Common myeloid progenitor, CD34-positive (primary cell): ENCODE measurements around the gene MYH4.

Source experiments
- CTCF ChIA-PET: fragments of 350-600 bp; sonication (Branson Sonifier 250); formaldehyde crosslinking; loops from one replicate; lab custom pipeline; 2021; ENCODE audit warnings: antibody characterized with exemption; lab: Charles Lee
- POLR2A ChIA-PET: fragments of 350-600 bp; sonication (Branson Sonifier 250); formaldehyde crosslinking; loops from one replicate; lab custom pipeline; 2021; ENCODE audit warnings: antibody characterized with exemption; lab: Charles Lee
- DNase-seq, 3 donors: peaks; one replicate each; pipeline versions ENCODE4 v3.0.0 to v3.0.0-alpha.2; 2013
- H3K27ac ChIP-seq, 2 experiments: 1 replicate in 1 of 2; 2 replicates in 1 of 2; pipeline ENCODE4 v1.7.0; 2013; ENCODE audit warnings: inconsistent platforms in 2 of 2, low read length in 2 of 2, mild to moderate bottlenecking in 2 of 2, low read depth in 1 of 2, moderate library complexity in 1 of 2; ENCODE audit not compliant: severe bottlenecking in 2 of 2, insufficient read depth in 1 of 2, poor library complexity in 1 of 2
- H3K27me3 ChIP-seq, 5 experiments: replicated peaks in 2 of 5; 1 replicate in 3 of 5; 2 replicates in 2 of 5; pipeline versions ENCODE4 v1.6.1 to v1.7.0; 2013; ENCODE audit warnings: low read length in 4 of 5, mild to moderate bottlenecking in 2 of 5, moderate library complexity in 2 of 5, inconsistent platforms in 1 of 5; ENCODE audit not compliant: insufficient read depth in 5 of 5, control insufficient read depth in 4 of 5
- H3K36me3 ChIP-seq, 4 experiments: 1 replicate in 2 of 4; 2 replicates in 2 of 4; pipeline versions ENCODE4 v1.6.1 to v1.7.0; 2013; ENCODE audit warnings: low read length in 3 of 4, control low read depth in 1 of 4, mild to moderate bottlenecking in 1 of 4; ENCODE audit not compliant: control insufficient read depth in 4 of 4, insufficient read depth in 4 of 4
- H3K4me1 ChIP-seq, 4 experiments: 1 replicate in 3 of 4; 2 replicates in 1 of 4; pipeline versions ENCODE4 v1.6.1 to v1.7.1; 2013; ENCODE audit warnings: low read length in 3 of 4, mild to moderate bottlenecking in 3 of 4, control low read depth in 1 of 4, inconsistent platforms in 1 of 4, moderate library complexity in 1 of 4; ENCODE audit not compliant: control insufficient read depth in 4 of 4, insufficient read depth in 4 of 4; ENCODE audit errors: control extremely low read depth in 1 of 4
- H3K4me3 ChIP-seq, 7 experiments: 1 replicate in 4 of 7; 2 replicates in 3 of 7; pipeline versions ENCODE4 v1.5.1 to v1.7.0; 2013; ENCODE audit warnings: mild to moderate bottlenecking in 7 of 7, low read length in 6 of 7, moderate library complexity in 6 of 7, inconsistent platforms in 2 of 7, low read depth in 2 of 7, control low read depth in 1 of 7; ENCODE audit not compliant: insufficient read depth in 4 of 7, control insufficient read depth in 1 of 7; ENCODE audit errors: extremely low read depth in 1 of 7
- H3K9me3 ChIP-seq, 5 experiments: 1 replicate in 4 of 5; 2 replicates in 1 of 5; pipeline versions ENCODE4 v1.6.1 to v1.7.1; 2013; ENCODE audit warnings: low read length in 4 of 5, mild to moderate bottlenecking in 2 of 5, inconsistent platforms in 1 of 5, low read depth in 1 of 5, moderate library complexity in 1 of 5; ENCODE audit not compliant: control insufficient read depth in 4 of 5, insufficient read depth in 2 of 5; ENCODE audit errors: control extremely low read depth in 1 of 5
- WGBS: methylation state at CpG from one replicate; pipeline ENCODE4 v1.1.5; 2013; ENCODE audit not compliant: insufficient coverage; 5-methylcytosine and 5-hydroxymethylcytosine counted together

Gene MYH4

DNA sequence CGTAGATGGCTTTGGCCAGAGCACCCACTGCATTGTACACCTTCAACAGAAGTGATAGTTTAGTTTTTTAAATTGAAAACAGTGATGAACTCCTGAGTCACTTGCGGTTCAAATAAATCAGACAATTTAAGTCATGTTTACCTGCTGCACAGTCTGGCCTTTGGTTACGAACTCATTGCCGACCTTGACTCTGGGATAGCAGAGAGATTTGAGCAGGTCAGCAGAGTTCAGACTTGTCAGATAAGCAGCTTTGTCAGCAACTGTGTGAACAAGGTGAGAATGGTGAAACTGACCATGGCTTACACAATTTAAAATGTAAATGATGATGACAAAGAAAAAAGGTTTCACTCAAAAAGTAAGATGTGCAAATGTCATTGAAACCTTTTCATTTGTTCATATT is 9.3 kb downstream of the MYH4 start:
- Histone ChIP-seq H3K4me3 (no peak overlapping the region), H3K27me3 (peaks cover 0 to 4% (median 2%) of the 10 kb centered on the region in 5 experiments), H3K4me1 (no peaks in the 10 kb centered on the region), H3K27ac (no peak overlapping the region), H3K9me3 (no peaks in the 10 kb centered on the region), H3K36me3 (no peaks in the 10 kb centered on the region)
- ChIA-PET CTCF (no interaction called here), POLR2A (no interaction called here)
- 97% methylated on average over 3 of the region's 4 CpGs for WGBS
- no peak for DNase-seq

GRCh38 chr17:10458701-10459100 is 10.7 kb downstream of the MYH4 start:
- ChIA-PET POLR2A (no interaction called here), CTCF (no interaction called here)
- no peak for DNase-seq
- 80% methylated on average over 2 of the region's 3 CpGs for WGBS
- no peaks in the 10 kb centered on the region for H3K4me1 ChIP-seq
- H3K9me3 ChIP-seq, result no peaks in the 10 kb centered on the region
- H3K27ac ChIP-seq, result no peak overlapping the region
- H3K27me3 ChIP-seq, result peaks cover 0 to 4% (median 2%) of the 10 kb centered on the region in 5 experiments
- no peak overlapping the region for H3K4me3 ChIP-seq
- H3K36me3 ChIP-seq, result no peaks in the 10 kb centered on the region

GRCh38 chr17:10457952-10458351 is 11.4 kb downstream of the MYH4 start:
- CTCF ChIA-PET, result no interaction called here
- Histone ChIP-seq H3K27ac (no peak overlapping the region), H3K9me3 (no peaks in the 10 kb centered on the region), H3K36me3 (no peaks in the 10 kb centered on the region), H3K4me1 (no peaks in the 10 kb centered on the region), H3K4me3 (no peak overlapping the region), H3K27me3 (peaks cover 0 to 4% (median 2%) of the 10 kb centered on the region in 5 experiments)
- DNase-seq, result no peak
- POLR2A ChIA-PET, result no interaction called here
- no CpG with 5 or more reads among the region's 1 CpG for WGBS

GRCh38 chr17:10447026-10447931 is 22.1 kb downstream of the MYH4 start:
- no peak overlapping the region for H3K27ac ChIP-seq
- CTCF ChIA-PET, result interaction anchor here (1.0 kb wide), 1 partner anchor 53 kb away, joined by 3 read pairs; no protein-coding TSS in a partner anchor
- DNase-seq, result no peak
- H3K9me3 ChIP-seq, result no peaks in the 10 kb centered on the region
- no peak overlapping the region for H3K4me3 ChIP-seq
- POLR2A ChIA-PET, result no interaction called here
- no peaks in the 10 kb centered on the region for H3K4me1 ChIP-seq
- no peaks in the 10 kb centered on the region for H3K36me3 ChIP-seq
- H3K27me3 ChIP-seq, result no peaks in the 10 kb centered on the region
- WGBS, result 94% methylated on average over 4 of the region's 7 CpGs

DNA sequence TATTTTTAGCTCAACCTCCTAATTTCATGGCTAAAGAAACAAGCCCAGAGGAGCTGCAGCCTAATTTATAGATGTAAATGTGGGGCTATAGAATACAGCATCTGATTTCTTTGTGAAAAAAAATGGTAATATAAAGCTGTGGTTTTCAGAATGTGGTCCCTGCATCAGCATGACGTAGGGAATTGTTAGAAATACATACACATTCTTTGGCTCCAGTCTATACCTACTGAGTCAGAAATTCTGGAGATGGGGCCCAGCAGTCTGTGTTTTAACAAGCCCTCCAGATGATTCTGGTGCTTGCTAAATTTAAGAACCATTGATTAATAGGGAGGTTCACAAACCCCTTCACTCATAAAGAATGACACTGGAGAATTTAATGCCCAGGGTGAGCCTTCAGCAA is 29.5 kb downstream of the MYH4 start:
- Histone ChIP-seq H3K4me3 (no peak overlapping the region), H3K27ac (no peak overlapping the region), H3K36me3 (no peaks in the 10 kb centered on the region), H3K9me3 (peaks cover 0 to 1% (median 0%) of the 10 kb centered on the region in 5 experiments), H3K27me3 (peaks cover 0 to 9% (median 2%) of the 10 kb centered on the region in 5 experiments), H3K4me1 (peaks cover 0 to 2% (median 0%) of the 10 kb centered on the region in 4 experiments)
- no peak for DNase-seq
- WGBS, result 80% methylated on average over 1 of the region's 1 CpG
- CTCF ChIA-PET, result no interaction called here
- POLR2A ChIA-PET, result no interaction called here

DNA sequence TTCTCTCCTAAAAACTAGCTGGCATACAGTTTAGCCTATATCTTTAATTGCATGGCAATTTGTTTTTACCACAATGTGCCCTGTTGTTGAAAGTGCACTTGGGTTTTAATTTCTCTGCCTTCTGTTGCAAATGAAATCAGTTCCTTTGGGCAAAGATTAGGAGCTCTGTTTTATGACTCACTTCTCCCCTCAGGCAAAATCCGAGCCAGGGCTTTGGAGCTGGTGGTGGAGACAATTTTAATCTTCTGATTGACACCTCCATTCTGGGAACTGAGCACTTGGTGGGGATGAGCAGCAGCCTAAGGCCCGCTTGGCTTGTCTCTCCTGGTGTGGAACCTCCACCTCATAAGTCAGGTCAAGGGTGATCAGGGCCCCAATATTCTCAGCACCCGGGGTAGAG is 34.3 kb downstream of the MYH4 start:
- WGBS, result 87% methylated on average over 3 of the region's 3 CpGs
- H3K27ac ChIP-seq, result no peak overlapping the region
- ChIA-PET CTCF (no interaction called here), POLR2A (no interaction called here)
- peaks cover 0 to 2% (median 0%) of the 10 kb centered on the region in 4 experiments for H3K4me1 ChIP-seq
- no peaks in the 10 kb centered on the region for H3K36me3 ChIP-seq
- H3K4me3 ChIP-seq, result no peak overlapping the region
- H3K9me3 ChIP-seq, result peaks cover 0 to 4% (median 0%) of the 10 kb centered on the region in 5 experiments
- DNase-seq, result no peak
- peaks cover 0 to 9% (median 2%) of the 10 kb centered on the region in 5 experiments for H3K27me3 ChIP-seq

DNA sequence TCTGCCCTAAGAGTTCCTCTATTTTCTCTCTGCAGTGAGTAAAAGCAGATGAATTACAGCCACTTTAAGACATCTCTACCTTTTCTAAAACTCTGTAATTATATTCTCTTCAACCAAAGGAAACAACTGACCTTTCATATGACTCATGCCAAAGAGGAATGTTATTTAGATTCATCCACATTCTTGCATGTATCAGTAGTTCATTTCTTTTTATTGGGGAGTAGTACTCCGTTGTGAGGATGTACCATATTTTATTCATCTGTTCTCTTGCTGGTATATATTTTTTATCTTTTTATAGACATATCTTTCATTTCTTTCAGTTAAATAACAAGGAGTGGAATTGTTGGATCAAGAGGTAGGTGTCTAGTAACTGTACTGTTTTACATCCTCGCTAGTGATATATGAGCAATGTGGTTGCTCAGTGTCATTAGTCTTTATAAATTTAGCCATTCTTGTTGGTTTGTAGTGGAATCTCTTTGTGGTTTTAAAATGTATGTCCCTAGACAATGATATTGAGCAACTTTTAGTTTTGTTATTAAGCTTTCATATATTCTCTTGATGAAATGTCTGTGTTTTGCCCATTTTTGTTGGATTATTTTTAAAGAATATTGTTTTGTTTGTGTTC is 39.8 kb downstream of the MYH4 start:
- Histone ChIP-seq H3K36me3 (no peaks in the 10 kb centered on the region), H3K4me1 (no peaks in the 10 kb centered on the region), H3K4me3 (no peak overlapping the region), H3K27me3 (peaks cover 0 to 2% (median 0%) of the 10 kb centered on the region in 5 experiments), H3K27ac (no peak overlapping the region), H3K9me3 (peaks cover 0 to 2% (median 0%) of the 10 kb centered on the region in 5 experiments)
- no peak for DNase-seq
- ChIA-PET POLR2A (no interaction called here), CTCF (no interaction called here)
- 89% methylated on average over 1 of the region's 2 CpGs for WGBS
